Lung microvascular endothelial cell (primary cell): ENCODE results near the gene FCMR. TPM values are rescaled to one million over a fixed set of nuclear protein-coding genes. Genes with fewer than 3 reads are reported as not detected.

ENCODE experiments used
- DNase-seq, 2 donors: peaks; one replicate each; pipeline versions ENCODE4 v3.0.0 to v3.0.0-alpha.2; 2010; ENCODE audit warnings: low read depth in 2 of 2
- total RNA-seq: library from RNA; depleted of rRNA; stranded (reverse); fragments of >200 nt; gene quantifications from 2 replicates; pipeline ENCODE4 v1.2.1, GENCODE V29; 2014

The FCMR gene
- total RNA-seq, 1 donor from 2014 or later: not detected

DNA sequence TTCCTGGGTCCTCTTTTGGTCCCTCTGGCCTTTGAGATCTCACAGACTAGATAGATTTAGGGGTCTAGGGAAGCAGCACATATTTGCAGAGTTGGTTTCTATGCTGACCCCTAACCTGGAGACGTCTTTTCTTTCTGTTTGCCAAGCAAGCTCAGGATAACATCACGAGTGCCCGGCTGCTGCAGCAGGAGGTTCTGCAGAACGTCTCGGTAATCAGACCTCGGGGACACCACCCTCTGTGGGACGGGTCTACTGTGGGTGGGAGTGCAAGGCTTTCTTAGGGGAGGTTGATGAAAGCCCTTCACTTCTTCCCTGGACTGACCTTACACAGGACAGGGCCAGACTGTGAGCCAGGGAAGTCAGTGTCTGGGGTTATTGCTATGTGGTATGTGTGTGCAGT is 21.6 kb downstream of the FCMR start:
- no peak for DNase-seq

GRCh38 chr1:206899717-206900116 is 22.0 kb downstream of the FCMR start:
- DNase-seq: no peak

DNA sequence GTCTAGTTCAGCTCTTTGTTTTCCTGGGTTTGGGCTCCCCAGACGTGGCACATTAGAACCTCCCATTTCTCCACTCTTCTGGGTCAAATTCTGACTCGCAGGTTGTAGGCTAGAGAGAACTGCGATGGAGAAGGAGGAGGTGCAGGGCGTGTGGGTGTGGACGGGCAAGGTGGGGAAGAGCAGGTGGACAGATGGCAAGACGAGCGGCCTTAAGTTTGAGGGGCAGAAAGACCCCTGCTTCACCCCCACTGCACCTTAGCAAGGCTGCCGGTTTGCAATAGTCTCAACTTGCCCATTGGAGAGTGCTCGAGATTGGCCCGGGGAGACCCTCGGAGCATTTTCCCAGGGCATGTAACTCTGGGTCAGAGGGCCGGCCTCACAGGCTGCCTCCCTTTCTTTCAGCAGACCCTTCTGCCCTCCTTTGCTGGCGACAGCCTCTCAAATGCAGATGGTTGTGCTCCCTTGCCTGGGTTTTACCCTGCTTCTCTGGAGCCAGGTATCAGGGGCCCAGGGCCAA is 22.8 kb downstream of the FCMR start:
- no peak for DNase-seq

DNA sequence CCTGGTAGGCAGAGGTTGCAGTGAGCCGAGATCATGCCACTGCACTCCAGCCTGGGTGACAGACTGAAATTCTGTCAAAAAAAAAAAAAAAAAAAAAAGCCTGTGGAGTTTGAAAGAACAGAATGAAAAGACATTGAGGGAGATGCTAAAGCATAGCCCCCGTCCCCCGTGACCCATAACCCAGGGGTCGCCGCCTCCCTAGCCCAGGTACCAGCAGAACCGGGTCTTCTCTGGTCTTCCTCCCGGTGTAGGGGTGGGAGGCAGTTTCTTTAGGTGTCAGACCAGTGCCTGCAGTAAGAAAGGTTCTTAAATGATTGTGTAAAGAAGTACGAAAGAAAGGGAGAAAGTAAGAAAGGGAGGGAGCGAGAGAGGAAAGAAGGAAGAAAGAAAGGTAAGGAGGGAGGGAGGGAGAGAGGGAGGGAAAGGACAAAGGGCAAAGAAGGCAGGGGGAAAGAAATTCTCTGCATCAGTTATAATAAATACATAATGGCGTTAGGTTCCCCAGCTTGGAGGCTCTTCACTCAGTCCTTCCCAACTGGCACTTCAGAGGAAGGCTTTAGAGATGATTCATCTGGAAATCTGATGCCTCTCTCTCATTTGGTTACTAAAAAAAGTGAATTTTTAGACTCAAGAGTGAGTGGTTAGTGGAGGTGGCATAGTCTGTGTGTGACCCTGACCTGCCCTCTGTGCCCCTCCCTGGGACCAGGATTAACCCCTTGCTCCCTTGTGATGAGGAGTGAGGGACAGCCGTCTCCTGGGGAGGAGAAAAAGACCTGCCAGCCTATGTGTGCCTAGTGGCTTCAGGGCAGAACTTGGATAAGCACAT is 23.4 kb downstream of the FCMR start:
- no peak for DNase-seq

- DNase-seq: no peak
Observed at GRCh38 chr1:206897175-206897574, 24.6 kb downstream of the FCMR start, which contains the start of gene IL24. Gene IL24, plus strand, starts transcription at chr1:206897443. Its CDS starts 390 bp downstream, at chr1:206897833.

DNA sequence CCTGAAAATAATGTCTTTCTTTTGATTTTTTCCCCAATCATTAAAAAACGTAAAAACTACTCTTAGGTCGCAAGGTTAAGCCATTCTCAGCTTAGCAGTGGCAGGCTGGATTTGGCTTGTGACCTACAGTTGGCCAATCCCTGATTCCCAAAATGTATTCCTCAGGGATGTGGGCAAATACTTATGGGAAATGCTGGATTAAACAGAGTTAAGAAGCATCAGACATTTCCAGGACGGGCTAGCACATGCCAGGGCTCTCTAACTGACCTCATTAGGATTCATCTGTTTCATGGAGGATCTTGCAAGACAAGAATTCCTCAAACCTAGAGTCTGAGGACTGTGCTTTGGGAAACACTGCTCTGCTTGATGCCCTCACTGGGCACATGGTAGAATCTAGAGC is 25.5 kb downstream of the FCMR start:
- no peak for DNase-seq

- DNase-seq: no peak
Observed at GRCh38 chr1:206895837-206896242, 25.9 kb downstream of the FCMR start.

DNA sequence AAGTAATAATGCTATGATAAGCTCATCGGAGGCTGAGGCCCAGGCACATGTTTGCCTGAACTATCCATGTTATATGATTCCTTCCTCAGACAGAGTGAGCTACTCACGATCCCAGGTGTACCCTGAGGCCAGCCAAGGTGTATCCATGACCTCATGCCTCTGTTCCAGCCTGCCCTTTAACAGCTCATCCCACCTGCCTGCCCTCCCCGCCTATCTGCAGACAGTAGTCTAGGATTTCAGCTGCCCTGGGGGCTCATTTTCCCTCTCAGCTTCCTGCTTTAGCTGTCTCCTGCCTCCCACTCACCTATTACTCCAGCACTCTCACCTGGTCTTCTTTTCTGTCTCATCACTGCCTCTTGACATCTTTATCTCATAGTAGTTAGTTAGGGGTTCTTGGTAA is 26.4 kb downstream of the FCMR start:
- DNase-seq: no peak

- no peak for DNase-seq
Observed at GRCh38 chr1:206893380-206893779, 28.4 kb downstream of the FCMR start.

DNA sequence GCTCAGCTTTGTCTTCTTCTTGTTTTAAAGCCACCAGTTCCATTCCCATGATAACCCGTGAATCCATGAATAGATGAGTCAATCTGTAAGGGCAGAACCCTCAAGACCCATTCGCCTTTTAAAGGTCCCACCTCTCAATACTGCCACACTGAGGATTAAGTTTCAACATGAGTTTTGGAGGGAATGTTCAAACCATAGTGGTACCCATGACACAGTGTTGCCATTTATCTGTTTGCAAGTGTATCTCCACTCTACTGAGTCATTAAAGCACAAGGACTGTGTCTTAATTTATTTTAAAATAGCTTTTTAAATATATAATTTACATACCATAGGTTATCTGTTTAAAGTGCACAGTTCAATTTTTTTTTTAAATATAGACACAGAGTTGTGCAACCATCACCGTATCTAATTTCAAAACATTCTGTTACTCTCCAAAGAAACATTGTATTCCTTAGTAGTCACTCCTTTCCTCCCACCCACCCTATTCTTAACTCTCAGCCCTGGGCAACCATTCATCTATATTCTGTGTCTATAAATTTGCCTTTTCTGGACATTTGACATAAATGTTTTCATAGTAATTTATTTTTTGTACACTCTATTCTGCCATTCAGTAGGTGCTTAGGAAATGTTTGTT is 29.3 kb downstream of the FCMR start:
- no peak for DNase-seq

DNA sequence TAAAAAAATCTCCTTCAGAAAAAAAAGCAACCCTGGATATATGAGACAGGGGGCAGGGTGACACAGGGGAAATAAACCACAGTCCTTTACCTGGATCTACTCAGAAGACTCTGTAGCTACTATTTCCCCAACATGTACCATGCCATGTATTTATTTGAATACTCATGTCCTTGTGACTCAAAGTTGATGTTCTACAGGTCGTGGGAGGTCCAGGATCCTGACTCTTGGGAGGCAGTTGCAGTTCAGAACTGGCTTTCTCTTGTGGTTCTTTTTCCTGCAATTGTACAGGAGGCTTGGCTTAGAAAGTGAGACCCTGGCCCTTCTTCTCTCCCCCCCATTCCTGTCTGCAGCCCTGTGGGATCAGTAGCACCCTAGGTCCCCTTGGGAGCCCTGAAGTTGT is 30.3 kb downstream of the FCMR start:
- DNase-seq: no peak

DNA sequence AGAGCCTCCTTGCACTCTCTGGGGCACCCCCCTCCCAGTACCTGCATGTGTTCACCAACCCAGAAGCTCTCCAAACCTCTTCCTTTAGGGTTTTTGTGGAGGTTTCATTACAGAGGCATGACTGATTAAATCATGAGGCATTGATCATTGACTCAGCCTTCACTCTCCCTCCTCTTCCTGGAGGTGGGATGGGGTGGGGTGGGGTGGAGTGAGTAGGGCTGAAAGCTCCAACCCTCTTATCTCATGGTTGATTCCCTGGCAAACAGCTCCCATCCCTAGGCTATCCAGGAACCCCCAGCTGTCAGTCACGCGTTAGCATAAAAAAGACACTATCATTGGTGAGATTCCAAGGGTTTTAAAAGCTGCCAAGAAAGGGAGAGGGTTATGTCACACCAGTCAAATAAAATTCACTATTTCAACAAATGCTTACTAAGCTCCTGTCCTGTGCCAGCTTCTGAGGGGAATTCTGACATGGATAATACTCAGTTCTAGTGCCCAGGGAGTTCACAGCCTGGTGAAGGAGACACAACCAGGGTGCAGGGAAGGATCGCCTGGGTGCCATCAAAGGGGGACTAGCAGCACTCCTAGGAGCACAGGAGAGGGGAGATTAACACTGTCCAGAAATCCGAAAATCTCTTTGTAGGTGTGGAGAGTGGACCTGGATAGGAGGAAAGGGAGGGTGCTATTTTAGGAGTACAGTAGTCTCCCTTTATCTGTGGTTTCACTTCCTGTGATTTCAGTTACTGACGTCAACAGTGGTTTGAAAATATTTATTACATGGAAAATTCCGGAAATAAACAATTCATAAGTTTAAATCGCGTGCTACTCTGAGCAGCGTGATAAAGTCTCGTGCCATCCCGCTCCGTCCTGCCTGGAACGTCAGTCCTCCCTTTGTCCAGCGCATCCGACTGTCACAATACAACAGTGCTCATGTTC is 31.3 kb downstream of the FCMR start:
- peak; percentile 64 to 86 for DNase-seq

- no peak for DNase-seq
Observed at GRCh38 chr1:206887701-206888100, 34.0 kb downstream of the FCMR start.

DNA sequence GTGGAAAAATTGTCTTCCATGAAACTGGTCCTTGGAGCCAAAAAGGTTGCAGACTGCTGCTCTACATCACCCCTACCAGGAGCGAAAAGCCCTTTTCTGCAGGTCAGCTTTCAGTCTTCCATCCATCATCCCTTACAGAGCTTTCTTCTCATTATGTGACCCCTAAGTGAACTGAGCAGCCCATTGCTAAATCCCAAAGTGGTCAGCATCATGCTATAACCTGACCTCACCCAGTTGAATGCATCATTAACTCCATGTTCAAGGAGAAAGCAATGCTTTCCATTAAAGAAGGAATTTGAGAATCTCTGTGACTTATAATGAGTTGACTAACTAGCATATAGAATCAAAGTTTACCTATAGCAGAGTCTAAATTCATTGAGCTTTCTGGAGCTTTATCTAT is 34.9 kb downstream of the FCMR start:
- DNase-seq: no peak

- DNase-seq: no peak
Observed at GRCh38 chr1:206885341-206886060, 36.2 kb downstream of the FCMR start.

GRCh38 chr1:206883876-206884275 is 37.9 kb downstream of the FCMR start:
- DNase-seq: no peak

GRCh38 chr1:206883160-206883559 is 38.6 kb downstream of the FCMR start:
- no peak for DNase-seq

DNA sequence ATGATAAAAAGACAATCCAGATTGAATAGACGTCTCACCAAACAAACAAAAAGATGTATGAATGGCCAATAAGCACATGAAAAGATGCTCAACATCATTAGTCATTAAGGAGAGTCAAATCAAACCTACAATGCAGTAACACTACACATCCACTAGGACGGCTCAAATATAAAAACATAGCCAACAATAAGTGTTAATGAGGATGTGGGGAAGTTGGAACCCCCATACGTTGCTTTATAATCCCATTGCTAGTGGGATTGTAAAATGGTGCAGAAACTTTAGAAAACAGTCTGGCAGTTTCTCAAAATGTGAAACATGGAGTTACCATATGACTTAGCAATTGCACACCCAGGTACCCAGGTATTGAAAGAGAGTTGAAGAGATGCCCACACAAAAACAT is 39.2 kb downstream of the FCMR start:
- no peak for DNase-seq

DNA sequence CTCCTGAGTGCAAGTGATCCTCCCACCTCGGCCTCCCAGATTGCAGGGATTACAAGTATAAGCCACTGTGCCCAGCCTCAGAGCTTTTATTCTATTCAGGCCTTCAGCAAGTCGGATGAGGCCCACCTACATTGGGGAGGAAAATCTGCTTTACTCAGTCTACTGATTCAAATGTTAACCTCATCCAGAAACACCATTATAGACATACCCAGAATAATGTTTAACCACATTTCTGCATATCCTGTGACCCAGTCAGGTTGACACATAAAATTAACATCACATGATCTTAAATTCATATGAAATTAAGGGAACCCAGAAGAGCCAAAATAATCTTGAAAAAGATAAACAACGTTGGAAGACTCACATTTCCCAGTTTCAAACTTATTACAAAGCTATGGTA is 41.4 kb downstream of the FCMR start:
- no peak for DNase-seq

GRCh38 chr1:206878456-206878855 is 43.3 kb downstream of the FCMR start:
- DNase-seq: no peak

DNA sequence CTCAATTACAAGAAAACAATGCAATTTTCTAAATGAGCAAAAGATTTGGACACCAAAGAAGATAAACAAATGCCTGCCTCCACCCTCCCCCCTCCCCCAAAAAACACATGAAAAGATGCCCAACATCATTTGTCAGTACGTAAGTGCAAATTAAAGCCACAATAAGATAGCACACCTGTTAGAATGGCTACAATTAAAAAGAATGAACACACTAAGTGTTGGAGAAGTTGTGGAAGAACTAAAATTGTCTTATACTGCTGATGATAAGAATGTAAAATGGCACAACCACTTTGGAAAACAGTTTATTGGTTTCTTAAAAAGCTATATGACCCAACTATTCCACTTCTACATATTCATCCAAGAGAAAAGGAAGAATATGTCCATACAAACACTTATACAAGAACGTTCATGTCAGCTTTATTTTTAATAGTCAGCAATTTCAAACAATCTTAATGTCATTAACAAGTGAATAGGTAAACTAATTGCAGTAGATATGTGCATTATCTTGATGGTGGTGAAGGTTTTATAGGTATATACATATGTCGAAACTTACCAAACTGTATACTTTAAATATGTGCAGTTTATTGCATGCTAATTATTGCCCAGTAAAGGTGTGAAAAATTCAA is 45.9 kb downstream of the FCMR start:
- DNase-seq: no peak
